SIG-M5 treated with dmso at 0.1 percent for 504 hours (cell line): ENCODE measurements around the gene HDHD5.

Experiments
- DNase-seq: peaks from one replicate; lab custom pipeline; 2025; ENCODE audit not compliant: unreplicated experiment; lab: John Stamatoyannopoulos, UW

The HDHD5 gene

DNA sequence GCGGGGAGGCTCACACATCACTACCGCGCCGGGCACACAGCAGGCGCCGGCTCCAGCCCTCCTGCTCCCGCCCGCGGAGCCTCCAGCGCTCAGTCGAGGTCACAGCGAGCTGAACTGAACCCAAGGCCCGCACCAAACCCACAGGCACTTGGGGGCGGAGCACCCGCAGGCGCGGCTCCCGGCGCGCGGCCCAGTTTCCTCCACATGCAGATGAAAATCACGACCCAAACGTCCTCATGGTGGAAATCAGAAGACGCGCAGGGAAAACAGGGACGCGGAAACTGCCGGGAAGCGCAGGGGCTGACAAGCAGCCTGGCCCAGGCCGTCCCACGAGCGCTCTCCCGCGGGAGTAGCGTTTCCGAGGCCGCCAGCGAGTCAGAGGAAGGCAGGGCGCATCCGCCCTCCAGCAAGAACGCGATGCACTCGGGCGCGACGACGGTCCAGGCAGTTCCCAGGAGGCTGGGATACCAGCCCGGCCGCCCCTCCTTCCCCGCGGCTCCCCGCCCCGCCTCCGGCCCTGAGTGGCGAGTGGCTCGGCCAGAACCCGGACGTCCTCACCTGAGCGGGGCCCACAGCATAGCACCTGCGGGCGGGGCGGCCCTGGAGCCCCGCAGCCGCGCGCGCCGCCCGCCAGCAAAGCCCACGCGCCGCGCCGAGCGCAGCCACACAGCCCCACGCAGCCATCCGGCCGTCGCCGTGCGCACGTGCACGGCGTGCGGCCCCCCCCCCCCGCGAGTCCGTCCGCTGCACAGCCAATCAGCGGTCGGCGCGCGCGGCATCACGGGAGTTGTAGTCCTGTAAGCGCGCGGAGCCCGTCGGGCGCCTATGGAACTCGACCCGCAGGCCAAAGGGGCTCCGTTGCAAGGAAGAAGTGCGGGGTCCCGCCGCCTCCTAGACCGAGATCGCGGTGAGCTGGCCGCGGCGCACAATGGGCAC is at the start of gene HDHD5:
HDHD5 (minus strand) TSS at position 710 of the 936 bp plus-strand sequence; CDS start at position 684, 26 bp downstream.
- peak; percentile 80 for DNase-seq

GRCh38 chr22:17205432-17205831 is 46.4 kb upstream of the HDHD5 start:
- no peak for DNase-seq

DNA sequence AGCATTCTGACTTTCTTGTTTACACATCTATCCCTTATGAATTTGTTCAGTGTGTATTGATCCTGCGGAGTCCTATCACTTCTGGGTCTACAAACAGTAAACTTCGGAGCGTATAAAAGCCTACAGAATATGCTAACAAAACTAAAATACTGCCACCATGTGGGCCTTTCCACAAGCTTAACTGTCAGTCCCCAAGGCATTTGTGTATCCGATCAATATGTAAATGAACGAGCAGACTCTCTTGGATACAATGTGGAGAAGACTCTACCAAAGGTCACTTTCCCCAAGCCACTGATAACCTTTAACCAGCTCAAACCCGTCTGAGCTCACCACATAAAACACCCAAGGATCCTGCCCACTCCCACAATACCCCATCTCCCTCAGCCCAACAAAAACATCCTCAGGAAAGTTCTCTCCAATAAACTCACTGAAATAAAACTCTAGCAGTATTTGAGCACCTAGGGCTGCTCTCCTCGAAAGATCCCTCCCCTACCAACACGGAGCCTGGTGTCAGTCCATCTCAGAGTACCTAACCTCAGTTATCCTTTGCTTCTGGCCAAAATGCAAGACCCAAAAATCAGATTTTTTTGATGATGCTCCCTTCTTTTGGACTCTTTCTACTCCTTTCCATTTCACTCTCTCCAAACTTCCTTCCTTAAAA is 42.3 kb upstream of the HDHD5 start:
- no peak for DNase-seq

DNA sequence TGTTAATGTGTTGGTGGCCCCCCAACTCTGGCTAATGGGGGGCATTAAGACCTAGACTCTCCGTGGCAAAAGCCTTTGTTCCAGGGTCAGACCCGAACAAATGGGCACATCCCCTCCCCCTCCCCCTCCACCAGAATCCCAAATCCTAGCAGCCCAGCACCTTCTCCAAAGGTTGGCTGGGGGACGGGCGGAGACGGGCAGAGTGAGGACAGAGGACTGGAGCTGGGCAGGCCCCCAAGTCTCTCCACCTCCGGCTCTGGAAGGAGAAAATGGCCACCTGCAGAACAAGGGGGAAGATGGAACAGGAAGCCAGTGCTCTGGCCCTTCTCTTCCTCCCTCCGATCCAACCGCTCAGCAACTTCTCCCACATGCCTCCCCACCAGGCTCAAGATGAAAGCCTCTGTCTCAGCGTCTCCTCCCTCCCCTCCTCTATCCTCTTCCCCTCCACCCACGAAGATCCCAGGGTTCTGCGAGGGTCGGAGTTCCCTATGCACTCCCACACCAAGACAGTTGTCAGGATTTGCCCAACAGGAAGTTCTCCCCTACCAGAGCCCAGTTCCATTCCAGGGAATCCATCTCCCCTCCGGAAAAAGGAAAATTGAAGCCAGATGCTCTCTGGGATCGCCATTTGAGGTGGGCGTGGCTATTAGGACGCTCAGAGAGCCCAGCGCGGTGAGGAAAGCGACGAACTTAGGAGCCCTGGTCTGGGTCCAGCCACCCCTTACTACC is 40.1 kb upstream of the HDHD5 start:
- no peak for DNase-seq

- DNase-seq: no peak
Measured at GRCh38 chr22:17198170-17199002, 39.3 kb upstream of the HDHD5 start.

DNA sequence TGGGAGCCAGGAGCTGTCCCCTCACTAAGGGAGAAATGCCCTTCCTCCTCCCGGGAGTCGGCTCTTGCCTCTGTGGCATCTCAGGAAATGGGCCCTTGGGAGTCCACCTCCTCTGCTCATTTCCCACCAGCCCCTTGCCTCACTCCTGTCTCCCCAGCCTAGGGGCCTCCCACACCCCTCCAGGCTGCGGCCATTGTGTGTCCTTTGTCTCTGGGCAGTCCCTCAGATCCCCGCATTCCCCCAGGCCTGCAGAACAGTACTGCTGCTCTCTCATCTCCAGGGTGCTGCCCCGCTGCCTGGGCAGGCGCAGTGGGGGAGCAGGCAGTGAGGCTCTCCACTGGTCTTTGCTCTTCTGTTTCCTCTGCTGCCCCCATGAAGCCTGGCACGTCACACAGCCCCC is 35.1 kb upstream of the HDHD5 start:
- no peak for DNase-seq

GRCh38 chr22:17192186-17192585 is 33.1 kb upstream of the HDHD5 start:
- no peak for DNase-seq

- DNase-seq: no peak
Measured at GRCh38 chr22:17191163-17191784, 32.2 kb upstream of the HDHD5 start.

GRCh38 chr22:17190702-17191101 is 31.6 kb upstream of the HDHD5 start:
- no peak for DNase-seq

- no peak for DNase-seq
Measured at GRCh38 chr22:17176715-17177114, 17.6 kb upstream of the HDHD5 start.

- DNase-seq: no peak
Measured at GRCh38 chr22:17172029-17172833, 13.2 kb upstream of the HDHD5 start.

GRCh38 chr22:17171153-17172028 is 12.3 kb upstream of the HDHD5 start:
- peak; percentile 78 for DNase-seq

DNA sequence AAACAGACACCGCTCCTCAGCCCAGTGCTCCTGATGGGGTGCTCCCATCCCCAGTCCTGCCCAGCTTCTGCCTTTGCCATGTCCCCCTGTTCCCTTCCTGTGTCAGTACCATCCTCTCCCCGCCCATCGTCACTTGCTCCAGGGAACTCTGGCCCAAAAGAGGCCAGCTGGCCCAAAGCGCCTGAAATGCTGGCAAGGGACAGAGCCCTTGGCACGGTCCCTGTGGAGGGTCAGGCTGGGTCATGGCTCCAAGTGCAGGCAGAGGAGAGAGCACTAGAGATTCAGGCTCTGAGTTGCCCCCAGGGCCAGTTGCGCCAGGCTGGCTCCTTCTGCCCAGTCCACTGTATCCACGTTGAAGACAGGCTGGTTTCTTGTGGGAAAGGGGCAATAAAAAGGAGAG is 8.4 kb upstream of the HDHD5 start:
- DNase-seq: no peak

- DNase-seq: no peak
Measured at GRCh38 chr22:17164392-17165024, 5.4 kb upstream of the HDHD5 start.

DNA sequence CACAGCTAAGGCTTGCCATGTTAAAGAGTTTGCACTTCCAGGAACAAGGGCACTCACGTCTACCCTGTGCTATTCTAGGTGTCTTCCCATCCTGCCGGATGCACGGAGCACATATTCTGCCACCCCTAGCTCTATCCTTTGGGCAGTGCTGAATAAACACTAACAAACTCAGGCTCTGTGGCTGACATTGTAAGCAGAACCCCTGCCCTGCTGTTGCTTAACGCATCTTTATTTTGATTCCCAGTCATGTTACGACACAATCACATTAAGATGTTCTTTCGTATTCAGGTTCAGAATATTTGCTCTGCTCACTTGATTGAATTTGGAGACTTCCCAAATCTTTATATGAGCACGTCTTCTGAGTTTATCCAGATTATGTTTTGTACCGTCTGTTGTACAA is 3.7 kb upstream of the HDHD5 start:
- DNase-seq: no peak

DNA sequence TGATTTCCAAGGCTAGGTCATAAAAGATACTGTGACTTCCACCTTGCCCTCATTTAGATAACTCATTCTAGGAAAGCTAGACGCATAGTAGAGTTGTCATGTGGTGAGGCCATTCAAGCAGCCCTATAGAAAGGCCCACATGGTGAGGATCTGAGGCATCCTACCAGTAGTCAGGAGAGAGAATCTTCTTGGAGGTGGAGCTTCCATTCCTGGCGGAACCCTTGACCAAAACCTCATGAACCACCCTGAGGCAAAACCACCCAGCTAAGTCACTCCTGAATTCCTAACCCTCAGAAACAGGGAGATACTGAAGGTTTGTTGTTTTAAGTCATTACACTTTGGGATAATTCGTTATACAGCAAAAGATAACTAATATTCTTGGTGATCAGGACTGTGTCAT is 2.9 kb upstream of the HDHD5 start:
- no peak for DNase-seq

DNA sequence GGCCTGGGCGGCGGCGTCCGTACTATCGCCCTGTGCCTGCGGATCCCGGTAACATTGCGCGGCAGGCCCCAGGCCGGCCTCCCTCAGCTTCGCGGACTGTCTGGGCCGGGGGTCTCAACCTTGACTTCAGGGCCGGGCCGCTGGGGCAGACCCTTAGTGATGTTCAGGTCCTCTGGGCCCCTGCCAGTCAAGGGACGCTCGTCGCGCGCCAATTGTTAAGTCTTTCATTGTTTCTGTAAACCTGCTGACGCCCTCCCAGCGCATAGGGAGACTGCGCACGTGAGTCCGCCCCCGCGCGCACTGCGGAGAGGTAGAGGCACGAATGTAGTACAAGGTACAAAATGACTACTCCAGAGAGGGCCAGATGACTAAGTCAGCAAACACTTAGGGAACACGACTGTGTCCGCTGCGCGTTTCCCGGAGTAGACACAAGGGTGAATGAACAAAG is 451 bp upstream of the HDHD5 start:
- DNase-seq: no peak

DNA sequence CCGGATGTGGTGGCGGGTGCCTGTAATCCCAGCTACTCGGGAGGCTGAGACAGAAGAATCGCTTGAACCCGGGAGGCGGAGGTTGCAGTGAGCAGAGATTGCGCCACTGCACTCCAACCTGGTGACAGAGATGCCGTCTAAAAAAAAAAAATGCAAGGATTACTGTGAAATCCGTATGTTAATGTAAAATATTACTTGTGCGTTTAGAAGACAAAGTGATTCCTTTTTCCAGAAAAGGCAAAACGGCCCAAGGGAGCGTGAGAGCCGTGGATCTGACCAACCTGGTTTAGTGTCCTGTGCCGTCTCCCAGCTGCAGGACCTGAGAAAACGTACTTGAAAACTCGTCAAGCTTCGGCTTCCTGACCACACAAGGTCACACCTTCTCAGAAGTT is 905 bp downstream of the HDHD5 start:
- DNase-seq: no peak
